ENCODE data around the gene TMPRSS11B.

GRCh38 chr4:68277627-68278026 lies 32.1 kb upstream of the TMPRSS11B start:
- TF ChIP-seq, protein P1, sequence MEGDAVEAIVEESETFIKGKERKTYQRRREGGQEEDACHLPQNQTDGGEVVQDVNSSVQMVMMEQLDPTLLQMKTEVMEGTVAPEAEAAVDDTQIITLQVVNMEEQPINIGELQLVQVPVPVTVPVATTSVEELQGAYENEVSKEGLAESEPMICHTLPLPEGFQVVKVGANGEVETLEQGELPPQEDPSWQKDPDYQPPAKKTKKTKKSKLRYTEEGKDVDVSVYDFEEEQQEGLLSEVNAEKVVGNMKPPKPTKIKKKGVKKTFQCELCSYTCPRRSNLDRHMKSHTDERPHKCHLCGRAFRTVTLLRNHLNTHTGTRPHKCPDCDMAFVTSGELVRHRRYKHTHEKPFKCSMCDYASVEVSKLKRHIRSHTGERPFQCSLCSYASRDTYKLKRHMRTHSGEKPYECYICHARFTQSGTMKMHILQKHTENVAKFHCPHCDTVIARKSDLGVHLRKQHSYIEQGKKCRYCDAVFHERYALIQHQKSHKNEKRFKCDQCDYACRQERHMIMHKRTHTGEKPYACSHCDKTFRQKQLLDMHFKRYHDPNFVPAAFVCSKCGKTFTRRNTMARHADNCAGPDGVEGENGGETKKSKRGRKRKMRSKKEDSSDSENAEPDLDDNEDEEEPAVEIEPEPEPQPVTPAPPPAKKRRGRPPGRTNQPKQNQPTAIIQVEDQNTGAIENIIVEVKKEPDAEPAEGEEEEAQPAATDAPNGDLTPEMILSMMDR (IDR thresholded peaks at IDR 0.05): no peak
- no peak for TF ChIP-seq POLR2A (IDR thresholded peaks at IDR 0.05)
